Esophagus (tissue), 2 donors: ENCODE data around the gene LNPK. TPM values are rescaled to one million over a fixed set of nuclear protein-coding genes. Genes with fewer than 3 reads are reported as not detected.

ENCODE experiments used
- H3K27ac ChIP-seq, 2 donors: one replicate each; pipeline ENCODE4 v1.5.1; 2013; ENCODE audit warnings: low read depth in 2 of 2, mild to moderate bottlenecking in 2 of 2, inconsistent platforms in 1 of 2, low read length in 1 of 2, moderate library complexity in 1 of 2
- H3K27me3 ChIP-seq, 2 donors: one replicate each; pipeline ENCODE4 v1.6.1; 2013; ENCODE audit warnings: low read length in 2 of 2, control low read depth in 1 of 2, mild to moderate bottlenecking in 1 of 2; ENCODE audit not compliant: insufficient read depth in 2 of 2, control insufficient read depth in 1 of 2
- H3K36me3 ChIP-seq, 2 donors: one replicate each; pipeline ENCODE4 v1.6.1; 2013; ENCODE audit warnings: low read length in 1 of 2; ENCODE audit not compliant: control insufficient read depth in 2 of 2, insufficient read depth in 2 of 2
- H3K4me1 ChIP-seq, 2 donors: one replicate each; pipeline ENCODE4 v1.6.1; 2013; ENCODE audit warnings: low read length in 1 of 2; ENCODE audit not compliant: control insufficient read depth in 2 of 2, insufficient read depth in 2 of 2
- H3K4me3 ChIP-seq, 2 donors: one replicate each; pipeline ENCODE4 v1.5.1; 2013; ENCODE audit warnings: low read length in 2 of 2, mild to moderate bottlenecking in 2 of 2, low read depth in 1 of 2, moderate library complexity in 1 of 2
- H3K9me3 ChIP-seq, 2 donors: one replicate each; pipeline ENCODE4 v1.6.1; 2013; ENCODE audit warnings: mild to moderate bottlenecking in 2 of 2, low read depth in 1 of 2, low read length in 1 of 2, moderate library complexity in 1 of 2; ENCODE audit not compliant: control insufficient read depth in 2 of 2, insufficient read depth in 1 of 2
- WGBS, 2 donors: extraction: QIAGEN DNeasy Blood & Tissue Kit; methylation state at CpG; one replicate each; pipeline ENCODE4 v1.1.7; 2013; 5-methylcytosine and 5-hydroxymethylcytosine counted together
- polyA plus RNA-seq, 2 donors: library from polyadenylated mRNA; stranded (reverse); fragments of 200-250 nt; gene quantifications; one replicate each; pipeline ENCODE4 v1.2.3, GENCODE V29; 2013
- donor health status: healthy with polysubstance abuse.
- donor health status: Bipolar disorder and iron deficiency.

The LNPK gene
- polyA plus RNA-seq, 2 donors = 5.9 to 6.0 TPM

GRCh38 chr2:175948191-175948590, 53.9 kb downstream of the LNPK start:
- WGBS, 2 donors = 66 to 72% methylated on average over 1 of the region's 1 CpG

GRCh38 chr2:175947073-175947472, 55.0 kb downstream of the LNPK start:
- H3K27ac ChIP-seq = no peak overlapping the region
- H3K36me3 ChIP-seq = no peaks in the 10 kb centered on the region
- no peaks in the 10 kb centered on the region for H3K27me3 ChIP-seq
- 88% methylated on average over 1 of the region's 1 CpG for WGBS, 2 donors
- no peak overlapping the region for H3K4me3 ChIP-seq
- H3K9me3 ChIP-seq = no peaks in the 10 kb centered on the region
- no peaks in the 10 kb centered on the region for H3K4me1 ChIP-seq

More at GRCh38 chr2:175948191-175948590, 53.9 kb downstream of the LNPK start:
- H3K4me3 ChIP-seq = no peak overlapping the region
- no peaks in the 10 kb centered on the region for H3K27me3 ChIP-seq
- no peak overlapping the region for H3K27ac ChIP-seq
- no peaks in the 10 kb centered on the region for H3K9me3 ChIP-seq
- no peaks in the 10 kb centered on the region for H3K36me3 ChIP-seq
- no peaks in the 10 kb centered on the region for H3K4me1 ChIP-seq

GRCh38 chr2:175941699-175942098, 60.4 kb downstream of the LNPK start:
- Histone ChIP-seq H3K4me3 (no peak overlapping the region), H3K27me3 (no peaks in the 10 kb centered on the region), H3K9me3 (no peaks in the 10 kb centered on the region), H3K36me3 (no peaks in the 10 kb centered on the region), H3K27ac (no peak overlapping the region), H3K4me1 (no peaks in the 10 kb centered on the region)
- WGBS, 2 donors = 98% methylated on average over 3 of the region's 3 CpGs

- Histone ChIP-seq H3K36me3 (no peaks in the 10 kb centered on the region), H3K4me3 (no peak overlapping the region), H3K4me1 (no peaks in the 10 kb centered on the region), H3K27ac (no peak overlapping the region), H3K27me3 (no peaks in the 10 kb centered on the region), H3K9me3 (no peaks in the 10 kb centered on the region)
- 73 to 81% methylated on average over 2 of the region's 2 CpGs for WGBS, 2 donors
These were observed 64.9 kb downstream of the LNPK start for GRCh38 chr2:175937216-175937615.

- Histone ChIP-seq H3K27me3 (no peaks in the 10 kb centered on the region), H3K27ac (no peak overlapping the region), H3K36me3 (no peaks in the 10 kb centered on the region), H3K4me3 (no peak overlapping the region), H3K9me3 (no peaks in the 10 kb centered on the region), H3K4me1 (no peaks in the 10 kb centered on the region)
- WGBS, 2 donors = 76 to 83% methylated on average over 3 of the region's 3 CpGs
These were observed 66.5 kb downstream of the LNPK start for GRCh38 chr2:175935289-175936181.

GRCh38 chr2:175932675-175933074, 69.4 kb downstream of the LNPK start:
- Histone ChIP-seq H3K27me3 (no peaks in the 10 kb centered on the region), H3K4me3 (no peak overlapping the region), H3K9me3 (no peaks in the 10 kb centered on the region), H3K4me1 (no peaks in the 10 kb centered on the region), H3K27ac (no peak overlapping the region), H3K36me3 (no peaks in the 10 kb centered on the region)
- WGBS, 2 donors = 97 to 99% methylated on average over 2 of the region's 2 CpGs

- Histone ChIP-seq H3K9me3 (no peaks in the 10 kb centered on the region), H3K36me3 (no peaks in the 10 kb centered on the region), H3K27ac (no peak overlapping the region), H3K27me3 (no peaks in the 10 kb centered on the region), H3K4me3 (no peak overlapping the region), H3K4me1 (no peaks in the 10 kb centered on the region)
- WGBS, 2 donors = 62 to 69% methylated on average over 2 of the region's 2 CpGs
These were observed 70.3 kb downstream of the LNPK start for GRCh38 chr2:175931805-175932204.

GRCh38 chr2:175930504-175930903, 71.6 kb downstream of the LNPK start:
- H3K27ac ChIP-seq = no peak overlapping the region

GRCh38 chr2:175929850-175930249, 72.2 kb downstream of the LNPK start:
- no peak overlapping the region for H3K27ac ChIP-seq
- no peaks in the 10 kb centered on the region for H3K4me1 ChIP-seq
- no peaks in the 10 kb centered on the region for H3K27me3 ChIP-seq
- no peak overlapping the region for H3K4me3 ChIP-seq
- 77 to 81% methylated on average over 5 of the region's 5 CpGs for WGBS, 2 donors
- H3K36me3 ChIP-seq = no peaks in the 10 kb centered on the region
- H3K9me3 ChIP-seq = no peaks in the 10 kb centered on the region

More at GRCh38 chr2:175930504-175930903, 71.6 kb downstream of the LNPK start:
- no peaks in the 10 kb centered on the region for H3K9me3 ChIP-seq
- WGBS, 2 donors = 39 to 75% methylated on average over 1 of the region's 1 CpG
- no peaks in the 10 kb centered on the region for H3K36me3 ChIP-seq
- no peak overlapping the region for H3K4me3 ChIP-seq
- H3K4me1 ChIP-seq = no peaks in the 10 kb centered on the region
- H3K27me3 ChIP-seq = no peaks in the 10 kb centered on the region

GRCh38 chr2:175926272-175926671, 75.8 kb downstream of the LNPK start:
- H3K36me3 ChIP-seq = no peaks in the 10 kb centered on the region
- H3K27me3 ChIP-seq = no peaks in the 10 kb centered on the region
- H3K4me1 ChIP-seq = no peaks in the 10 kb centered on the region
- 89 to 90% methylated on average over 2 of the region's 2 CpGs for WGBS, 2 donors
- H3K4me3 ChIP-seq = no peak overlapping the region
- H3K27ac ChIP-seq = no peak overlapping the region
- no peaks in the 10 kb centered on the region for H3K9me3 ChIP-seq
